Mesendoderm (in vitro differentiated cells): Measurements from ENCODE around the gene CCL7.
A peak's percentile ranks its signal among the peaks of the same experiment; 100 is the strongest.

Experiments
- DNase-seq: peaks from one replicate; pipeline ENCODE4 v3.0.0; 2013
- H2AK5ac ChIP-seq: 2 replicates; pipeline ENCODE4 v1.6.1; 2013; ENCODE audit warnings: low read length, inconsistent platforms
- H2BK120ac ChIP-seq: 2 replicates; pipeline ENCODE4 v1.6.1; 2013; ENCODE audit warnings: low read depth, mild to moderate bottlenecking, low read length, moderate library complexity, mixed read lengths
- H2BK15ac ChIP-seq: replicated peaks from 2 replicates; pipeline ENCODE4 v1.6.1; 2013; ENCODE audit warnings: low read depth, mild to moderate bottlenecking, moderate library complexity
- H2BK5ac ChIP-seq: 2 replicates; pipeline ENCODE4 v1.6.1; 2013; ENCODE audit warnings: low read length, inconsistent platforms
- H3K18ac ChIP-seq: 2 replicates; pipeline ENCODE4 v1.6.1; 2013; ENCODE audit warnings: mild to moderate bottlenecking, low read length, mixed read lengths
- H3K23ac ChIP-seq: one replicate; pipeline ENCODE4 v1.6.1; 2013; ENCODE audit warnings: low read length
- H3K27ac ChIP-seq: 2 replicates; pipeline ENCODE4 v1.5.1; 2013; ENCODE audit warnings: low read depth, mild to moderate bottlenecking, inconsistent platforms, low read length, moderate library complexity
- H3K27me3 ChIP-seq: 2 replicates; pipeline ENCODE4 v1.6.1; 2013; ENCODE audit warnings: low read length, control low read depth, mild to moderate bottlenecking, inconsistent platforms; ENCODE audit not compliant: insufficient read depth, poor library complexity
- H3K36me3 ChIP-seq: 2 replicates; pipeline ENCODE4 v1.6.1; 2013; ENCODE audit warnings: low read length, inconsistent platforms; ENCODE audit not compliant: control insufficient read depth, insufficient read depth
- H3K4ac ChIP-seq: one replicate; pipeline ENCODE4 v1.6.1; 2013; ENCODE audit warnings: low read depth, mild to moderate bottlenecking, low read length, moderate library complexity
- H3K4me1 ChIP-seq: 2 replicates; pipeline ENCODE4 v1.6.1; 2013; ENCODE audit warnings: low read depth, low read length, inconsistent platforms; ENCODE audit not compliant: control insufficient read depth
- H3K4me2 ChIP-seq: 2 replicates; pipeline ENCODE4 v1.6.1; 2013; ENCODE audit warnings: low read length
- H3K4me3 ChIP-seq: 2 replicates; pipeline ENCODE4 v1.5.1; 2013; ENCODE audit warnings: mild to moderate bottlenecking, low read length
- H3K56ac ChIP-seq: one replicate; pipeline ENCODE4 v1.6.1; 2013; ENCODE audit warnings: low read length
- H3K79me1 ChIP-seq: 2 replicates; pipeline ENCODE4 v1.6.1; 2013; ENCODE audit warnings: low read length, inconsistent platforms
- H3K79me2 ChIP-seq: 2 replicates; pipeline ENCODE4 v1.6.1; 2013; ENCODE audit warnings: mild to moderate bottlenecking, low read length; ENCODE audit not compliant: control insufficient read depth, insufficient read depth
- H3K9ac ChIP-seq: 2 replicates; pipeline ENCODE4 v1.6.1; 2013; ENCODE audit warnings: low read length, inconsistent platforms
- H4K5ac ChIP-seq: one replicate; pipeline ENCODE4 v1.6.1; 2013; ENCODE audit warnings: low read length
- H4K8ac ChIP-seq: one replicate; pipeline ENCODE4 v1.6.1; 2013; ENCODE audit warnings: low read depth, mild to moderate bottlenecking, control low read depth, low read length, moderate library complexity
- WGBS: extraction: QIAGEN DNeasy Blood & Tissue Kit; methylation state at CpG from one replicate; pipeline ENCODE4 v1.1.7; 2013; ENCODE audit warnings: low lambda C conversion rate, missing lambda C conversion rate; ENCODE audit not compliant: insufficient coverage; ENCODE audit errors: extremely low coverage; 5-methylcytosine and 5-hydroxymethylcytosine counted together

CCL7 gene

GRCh38 chr17:34275881-34276280 lies 5.9 kb downstream of the CCL7 start:
- Histone ChIP-seq H2BK15ac (no peak overlapping the region), H3K4me2 (no peak overlapping the region), H3K23ac (no peak overlapping the region), H2BK5ac (no peak overlapping the region), H3K9ac (no peak overlapping the region), H2AK5ac (no peak overlapping the region), H3K4ac (no peak overlapping the region), H4K8ac (no peak overlapping the region), H3K79me2 (no peaks in the 10 kb centered on the region), H3K27ac (no peak overlapping the region), H3K4me1 (no peaks in the 10 kb centered on the region), H3K18ac (no peak overlapping the region), H3K79me1 (no peaks in the 10 kb centered on the region), H3K4me3 (no peak overlapping the region), H3K56ac (no peak overlapping the region), H3K36me3 (no peaks in the 10 kb centered on the region), H4K5ac (no peak overlapping the region), H2BK120ac (no peak overlapping the region), H3K27me3 (no peaks in the 10 kb centered on the region)
- no CpG with 5 or more reads among the region's 1 CpG for WGBS
- no peak for DNase-seq

GRCh38 chr17:34276826-34277225 lies 6.8 kb downstream of the CCL7 start:
- Histone ChIP-seq H3K79me1 (no peaks in the 10 kb centered on the region), H3K4me3 (no peak overlapping the region), H3K27me3 (no peaks in the 10 kb centered on the region), H2BK120ac (no peak overlapping the region), H4K8ac (no peak overlapping the region), H3K23ac (no peak overlapping the region), H3K4me1 (no peaks in the 10 kb centered on the region), H3K9ac (no peak overlapping the region), H2BK15ac (no peak overlapping the region), H3K4ac (no peak overlapping the region), H2AK5ac (no peak overlapping the region), H3K79me2 (no peaks in the 10 kb centered on the region), H3K27ac (no peak overlapping the region), H3K18ac (no peak overlapping the region), H2BK5ac (no peak overlapping the region), H3K4me2 (no peak overlapping the region), H4K5ac (no peak overlapping the region), H3K36me3 (no peaks in the 10 kb centered on the region), H3K56ac (no peak overlapping the region)
- no CpG with 5 or more reads among the region's 4 CpGs for WGBS
- DNase-seq: no peak

DNA sequence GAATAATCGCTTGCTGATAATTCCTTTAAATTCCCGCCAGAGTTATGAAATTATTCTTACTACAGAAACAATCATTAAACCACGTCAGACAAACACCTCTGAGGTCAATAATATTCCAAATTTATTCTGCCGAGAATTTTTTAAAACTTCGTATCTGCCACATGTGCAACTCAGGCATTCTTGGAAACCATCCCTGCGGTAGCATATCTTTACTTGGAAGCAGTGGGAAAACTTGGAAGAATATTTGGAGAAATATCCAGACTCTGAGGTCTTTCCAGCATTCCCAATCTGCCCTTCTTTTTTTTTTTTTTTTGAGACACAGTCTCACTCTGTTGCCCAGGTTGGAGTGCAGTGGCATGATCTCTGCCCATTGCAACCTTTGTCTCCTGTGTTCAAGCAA lies 13.6 kb downstream of the CCL7 start:
- Histone ChIP-seq H3K27me3 (no peaks in the 10 kb centered on the region), H3K23ac (no peak overlapping the region), H3K4ac (no peak overlapping the region), H3K36me3 (no peaks in the 10 kb centered on the region), H3K79me2 (no peaks in the 10 kb centered on the region), H3K9ac (no peak overlapping the region), H4K8ac (no peak overlapping the region), H3K56ac (no peak overlapping the region), H3K18ac (no peak overlapping the region), H3K4me3 (no peak overlapping the region), H2BK15ac (no peak overlapping the region), H2BK5ac (no peak overlapping the region), H2BK120ac (no peak overlapping the region), H3K4me1 (no peaks in the 10 kb centered on the region), H3K79me1 (no peaks in the 10 kb centered on the region), H3K4me2 (no peak overlapping the region), H4K5ac (no peak overlapping the region), H2AK5ac (no peak overlapping the region), H3K27ac (no peak overlapping the region)
- WGBS: no CpG with 5 or more reads among the region's 6 CpGs
- DNase-seq: no peak

DNA sequence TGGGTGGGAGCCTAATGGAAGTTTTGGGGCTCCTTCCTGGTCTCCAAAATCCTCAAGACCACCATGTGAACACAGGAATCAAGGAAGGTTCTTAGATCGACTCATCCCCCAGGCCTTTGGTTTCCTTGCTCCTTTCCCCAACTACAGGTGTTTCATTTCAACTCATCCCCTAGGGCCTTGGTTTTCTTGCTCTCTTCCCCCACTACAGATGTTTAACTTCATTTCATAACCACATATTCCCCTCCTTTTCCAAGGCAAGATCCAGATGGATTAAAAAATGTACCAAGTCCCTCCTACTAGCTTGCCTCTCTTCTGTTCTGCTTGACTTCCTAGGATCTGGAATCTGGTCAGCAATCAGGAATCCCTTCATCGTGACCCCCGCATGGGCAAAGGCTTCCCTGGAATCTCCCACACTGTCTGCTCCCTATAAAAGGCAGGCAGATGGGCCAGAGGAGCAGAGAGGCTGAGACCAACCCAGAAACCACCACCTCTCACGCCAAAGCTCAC lies 15.3 kb downstream of the CCL7 start, which contains the start of gene CCL11:
TSS of gene CCL11 (plus strand) at position 457 of the 507 bp plus-strand sequence. CDS start 67 bp downstream, outside the sequence.
- Histone ChIP-seq H3K79me2 (no peaks in the 10 kb centered on the region), H3K27ac (no peak within 1 kb of the TSS), H2BK5ac (no peak within 1 kb of the TSS), H3K56ac (peak within 1 kb of the TSS; percentile 15), H2BK120ac (no peak within 1 kb of the TSS), H3K4me2 (no peak within 1 kb of the TSS), H3K79me1 (no peaks in the 10 kb centered on the region), H3K27me3 (no peaks in the 10 kb centered on the region), H3K23ac (no peak within 1 kb of the TSS), H3K18ac (no peak within 1 kb of the TSS), H3K9ac (no peak within 1 kb of the TSS), H4K8ac (no peak within 1 kb of the TSS), H3K36me3 (no peaks in the 10 kb centered on the region), H2BK15ac (no peak within 1 kb of the TSS), H3K4me1 (no peaks in the 10 kb centered on the region), H3K4ac (no peak within 1 kb of the TSS), H2AK5ac (no peak within 1 kb of the TSS), H4K5ac (no peak within 1 kb of the TSS), H3K4me3 (no peak within 1 kb of the TSS)
- no CpG with 5 or more reads among the region's 4 CpGs for WGBS
- DNase-seq: no peak

DNA sequence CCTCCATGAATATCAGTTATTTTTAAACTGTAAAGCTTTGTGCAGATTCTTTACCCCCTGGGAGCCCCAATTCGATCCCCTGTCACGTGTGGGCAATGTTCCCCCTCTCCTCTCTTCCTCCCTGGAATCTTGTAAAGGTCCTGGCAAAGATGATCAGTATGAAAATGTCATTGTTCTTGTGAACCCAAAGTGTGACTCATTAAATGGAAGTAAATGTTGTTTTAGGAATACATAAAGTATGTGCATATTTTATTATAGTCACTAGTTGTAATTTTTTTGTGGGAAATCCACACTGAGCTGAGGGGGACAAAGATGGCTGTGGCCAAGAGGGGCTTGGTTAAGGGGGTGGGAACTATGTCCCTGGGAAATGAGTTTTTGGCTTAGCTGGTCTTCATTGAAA lies 17.9 kb downstream of the CCL7 start:
- Histone ChIP-seq H3K9ac (no peak overlapping the region), H2BK15ac (no peak overlapping the region), H4K5ac (no peak overlapping the region), H2AK5ac (no peak overlapping the region), H2BK5ac (no peak overlapping the region), H3K36me3 (no peaks in the 10 kb centered on the region), H3K23ac (no peak overlapping the region), H3K4me1 (no peaks in the 10 kb centered on the region), H3K4me2 (no peak overlapping the region), H3K79me2 (no peaks in the 10 kb centered on the region), H4K8ac (no peak overlapping the region), H2BK120ac (no peak overlapping the region), H3K18ac (no peak overlapping the region), H3K4ac (no peak overlapping the region), H3K4me3 (no peak overlapping the region), H3K27me3 (no peaks in the 10 kb centered on the region), H3K79me1 (no peaks in the 10 kb centered on the region), H3K27ac (no peak overlapping the region), H3K56ac (no peak overlapping the region)
- DNase-seq: no peak
- WGBS: no CpG with 5 or more reads among the region's 2 CpGs

- Histone ChIP-seq H3K79me2 (no peaks in the 10 kb centered on the region), H3K18ac (no peak overlapping the region), H2BK5ac (no peak overlapping the region), H3K27ac (no peak overlapping the region), H2BK15ac (no peak overlapping the region), H3K23ac (no peak overlapping the region), H2BK120ac (no peak overlapping the region), H2AK5ac (no peak overlapping the region), H3K4me1 (no peaks in the 10 kb centered on the region), H4K8ac (no peak overlapping the region), H3K56ac (no peak overlapping the region), H3K9ac (no peak overlapping the region), H3K4me3 (no peak overlapping the region), H3K4ac (no peak overlapping the region), H3K79me1 (no peaks in the 10 kb centered on the region), H3K36me3 (no peaks in the 10 kb centered on the region), H4K5ac (no peak overlapping the region), H3K27me3 (no peaks in the 10 kb centered on the region), H3K4me2 (no peak overlapping the region)
- DNase-seq: no peak
- WGBS: no CpG with 5 or more reads among the region's 4 CpGs
These were observed 20.6 kb downstream of the CCL7 start for GRCh38 chr17:34290586-34290985.
